K562 (cell line): ENCODE results near the gene ZNF641. TPM values are rescaled to one million over a fixed set of nuclear protein-coding genes. Genes with fewer than 3 reads are reported as not detected.

Experiments used
- ATAC-seq: fragments of 200-7000 bp; cut with Tn5 transposase; 3 replicates; pipeline ENCODE4 v1.9.1; 2020; ENCODE audit warnings: moderate library complexity
- BruUV-seq: library from RNA; stranded (reverse); fragments of 400-500 nt; replicated peaks from 2 replicates; lab custom pipeline; 2021; lab: Mats Ljungman, UMichigan
- CTCF ChIA-PET: fragments of 300-600 bp; formaldehyde crosslinking; extraction: SDS; loops from one replicate; lab custom pipeline; 2021; ENCODE audit warnings: low intra/inter-chr PET ratio; lab: Yijun Ruan, JAX
- POLR2A ChIA-PET: fragments of 300-600, 350-650 bp; sonication (Branson Sonifier 250); formaldehyde crosslinking; extraction: SDS; loops from one replicate; lab custom pipeline; 2021; ENCODE audit warnings: antibody characterized with exemption, inconsistent platforms; lab: Yijun Ruan, JAX
- DNase-seq, 4 experiments: peaks; one replicate each; pipeline versions ENCODE4 v3.0.0 to v3.0.0-alpha.2; 2011 to 2018; ENCODE audit warnings: low spot score in 3 of 4, mixed read lengths in 3 of 4; ENCODE audit errors: extremely low read depth in 1 of 4
- FAIRE-seq: peaks from 2 replicates; lab custom pipeline; 2011; peaks lifted over from hg19 to GRCh38; lab: Jason Lieb, UNC
- H2AFZ ChIP-seq: 2 replicates; pipeline ENCODE4 v1.6.0; 2011; ENCODE audit warnings: low read depth, low read length, control low read depth, inconsistent platforms
- H3K27ac ChIP-seq: fragments of 200-600 bp; 3 replicates; pipeline ENCODE4 v1.8.0; 2011; ENCODE audit warnings: low read depth, mild to moderate bottlenecking, control low read depth, inconsistent platforms, low read length, moderate library complexity, mixed read lengths; ENCODE audit errors: extremely low read depth
- H3K27me3 ChIP-seq, 2 experiments: fragments of 300-600 bp in 1 of 2; 2 replicates in 1 of 2; 3 replicates in 1 of 2; pipeline versions ENCODE4 v1.6.0 to v1.8.0; 2011; ENCODE audit warnings: inconsistent platforms in 2 of 2, low read length in 2 of 2, mild to moderate bottlenecking in 1 of 2, mixed read lengths in 1 of 2, moderate library complexity in 1 of 2; ENCODE audit not compliant: control insufficient read depth in 2 of 2, insufficient read depth in 2 of 2
- H3K36me3 ChIP-seq: fragments of 300-600 bp; 3 replicates; pipeline ENCODE4 v1.8.0; 2011; ENCODE audit warnings: mild to moderate bottlenecking, low read length, inconsistent platforms; ENCODE audit not compliant: control insufficient read depth, insufficient read depth
- H3K4me1 ChIP-seq, 2 experiments: fragments of 200-600 bp in 1 of 2; replicated peaks in 1 of 2; 2 replicates in 1 of 2; 3 replicates in 1 of 2; pipeline versions ENCODE4 v1.5.1 to v1.8.0; 2011; ENCODE audit warnings: inconsistent platforms in 2 of 2, low read length in 2 of 2, mild to moderate bottlenecking in 1 of 2, mixed read lengths in 1 of 2, moderate library complexity in 1 of 2; ENCODE audit not compliant: control insufficient read depth in 2 of 2, insufficient read depth in 2 of 2
- H3K4me2 ChIP-seq: 2 replicates; pipeline ENCODE4 v1.6.1; 2011; ENCODE audit warnings: low read length, control low read depth, inconsistent platforms, mixed read lengths; ENCODE audit not compliant: insufficient read depth
- H3K4me3 ChIP-seq: fragments of 200-600 bp; sonication (generic), shearing (Covaris generic); 2 replicates; pipeline ENCODE4 v1.5.1; 2016; ENCODE audit warnings: control low read depth, inconsistent platforms
- H3K79me2 ChIP-seq: fragments of 200-600 bp; 3 replicates; pipeline ENCODE4 v1.8.0; 2011; ENCODE audit warnings: low read length, inconsistent platforms; ENCODE audit not compliant: control insufficient read depth, insufficient read depth
- H3K9ac ChIP-seq, 2 experiments: 2 replicates each; pipeline versions ENCODE4 v1.6.0 to v1.6.1; 2011; ENCODE audit warnings: low read depth in 2 of 2, low read length in 2 of 2, control low read depth in 1 of 2, inconsistent platforms in 1 of 2, mild to moderate bottlenecking in 1 of 2, mixed read lengths in 1 of 2; ENCODE audit not compliant: insufficient read depth in 1 of 2
- H3K9me1 ChIP-seq: one replicate; pipeline ENCODE4 v1.6.0; 2011; ENCODE audit warnings: inconsistent platforms, mild to moderate bottlenecking, low read length, moderate library complexity; ENCODE audit not compliant: control insufficient read depth, insufficient read depth
- H3K9me3 ChIP-seq: replicated peaks from 2 replicates; pipeline ENCODE4 v1.5.1; 2011; ENCODE audit warnings: low read depth, low read length, inconsistent platforms; ENCODE audit not compliant: control insufficient read depth, insufficient read depth
- H4K20me1 ChIP-seq: replicated peaks from 2 replicates; pipeline ENCODE4 v1.6.1; 2011; ENCODE audit warnings: low read length, inconsistent platforms, mixed read lengths; ENCODE audit not compliant: control insufficient read depth, insufficient read depth
- ATF6 ChIP-seq: sonication (generic); formaldehyde crosslinking; IDR thresholded peaks from 2 replicates; pipeline ENCODE4 v1.4.0; 2020; ENCODE audit warnings: mild to moderate bottlenecking, missing genetic modification reagents
- ATF7 ChIP-seq: fragments of 450-650 bp; IDR thresholded peaks from 2 replicates; pipeline ENCODE4 v1.7.1; 2014; ENCODE audit warnings: mild to moderate bottlenecking, moderate library complexity
- CEBPB ChIP-seq: fragments of 450-650 bp; IDR thresholded peaks from 2 replicates; pipeline ENCODE4 v1.6.1; 2016; ENCODE audit warnings: missing genetic modification characterization, missing compliant biosample characterization
- CEBPG ChIP-seq, 3 experiments: fragments of 200-800 bp in 1 of 3; sonication (Bioruptor generic) in 1 of 3; sonication (generic) in 1 of 3; formaldehyde crosslinking in 1 of 3; IDR thresholded peaks in 2 of 3; conservative IDR thresholded peaks in 1 of 3; 2 replicates each; pipeline versions ENCODE4 v1.6.1 to v1.8.0; 2016 to 2022; ENCODE audit warnings: missing compliant biosample characterization in 2 of 3, missing genetic modification characterization in 2 of 3, mild to moderate bottlenecking in 1 of 3, missing genetic modification reagents in 1 of 3
- MCM5 ChIP-seq: fragments of 450-650 bp; IDR thresholded peaks from 2 replicates; pipeline ENCODE4 v1.6.1; 2016; ENCODE audit warnings: low read depth
- POLR2B ChIP-seq: fragments of 450-650 bp; IDR thresholded peaks from 2 replicates; pipeline ENCODE4 v1.6.1; 2018; ENCODE audit warnings: low read depth; ENCODE audit not compliant: partially characterized antibody
- TBL1XR1 ChIP-seq, 2 experiments: IDR thresholded peaks; 2 replicates each; pipeline ENCODE4 v1.6.1; 2012; ENCODE audit warnings: improper control_type of control experiment in 2 of 2, low read length in 2 of 2, mild to moderate bottlenecking in 1 of 2
- THRB ChIP-seq: fragments of 450-650 bp; formaldehyde crosslinking; conservative IDR thresholded peaks from 2 replicates; pipeline ENCODE4 v1.4.0; 2022; ENCODE audit warnings: mild to moderate bottlenecking, missing genetic modification characterization
- ZNF589 ChIP-seq: fragments of 200-800 bp; sonication (Bioruptor generic); IDR thresholded peaks from 2 replicates; pipeline ENCODE4 v1.6.1; 2016; ENCODE audit warnings: low read depth, missing genetic modification characterization, missing compliant biosample characterization
- WGBS: fragments of 100-300 bp; shearing (Covaris generic); methylation state at CpG from one replicate; pipeline ENCODE4 v1.1.6; 2016; ENCODE audit warnings: low coverage, mixed read lengths; ENCODE audit not compliant: insufficient coverage; ENCODE audit errors: missing lambda C conversion rate; 5-methylcytosine and 5-hydroxymethylcytosine counted together
- in situ Hi-C: fragments of 300-500 bp; cut with MboI; formaldehyde crosslinking; loops from 4 replicates; pipeline ENCODE4 v1.15.0; 2018; ENCODE audit warnings: inconsistent platforms, mixed read lengths
- intact Hi-C: fragments of 100-400 bp; cut with micrococcal nuclease; formaldehyde crosslinking; loops from 2 replicates; pipeline ENCODE4 v1.14.2; 2022
- polyA plus RNA-seq, 8 experiments: library from polyadenylated mRNA; depleted of rRNA in 4 of 8; stranded (reverse) in 5 of 8; unstranded in 3 of 8; fragments of >200 nt; fragmentation: Nextera tagmentation in 2 of 8; fragmentation: Illumina TruSeq in 1 of 8; extraction: Ambion mirVana in 2 of 8; extraction: Trizol in 1 of 8; gene quantifications; 2 replicates each; pipeline versions ENCODE4 v1.2.1 to v1.2.3, GENCODE V29; 2011 to 2014; ENCODE audit warnings: inconsistent platforms in 1 of 8, missing spikeins in 1 of 8
- total RNA-seq, 7 experiments: library from RNA; depleted of rRNA in 6 of 7; stranded (reverse); fragments of >200 nt in 6 of 7; fragmentation: Illumina TruSeq in 2 of 7; extraction: Trizol in 2 of 7; gene quantifications; 2 replicates each; pipeline versions ENCODE4 v1.2.1 to v1.2.3, GENCODE V29; 2011 to 2021; ENCODE audit warnings: low replicate concordance in 1 of 7

Gene ZNF641
- total and polyA plus RNA-seq, 9 of the 15 experiments (the other 6 are each of a cell fraction or from before 2014, with no cell fraction given) = 2.5 to 15.6 (median 9.2) TPM

GRCh38 chr12:48296586-48297282 is 54.0 kb downstream of the ZNF641 start (continued):
- TF ChIP-seq MCM5 (no peak), ZNF589 (CRISPR knock-in tag) (no peak), THRB (CRISPR knock-in tag) (no peak), POLR2B (peak; percentile 54), ATF6 (no peak), ATF7 (peak; percentile 57; the same call in 1 of the 2 replicates)

- 3% methylated on average over 2 of the region's 2 CpGs for WGBS
- no peak for ATAC-seq
- POLR2A ChIA-PET = no interaction called here
Observed at GRCh38 chr12:48292040-48292439, 58.7 kb downstream of the ZNF641 start.

More at GRCh38 chr12:48292040-48292439, 58.7 kb downstream of the ZNF641 start:
- Histone ChIP-seq H3K79me2 (no peaks in the 10 kb centered on the region), H3K27me3 (no peaks in the 10 kb centered on the region), H3K4me2 (no peak overlapping the region), H3K27ac (no peak overlapping the region), H3K9me1 (no peaks in the 10 kb centered on the region), H3K9ac (no peak overlapping the region), H3K36me3 (no peaks in the 10 kb centered on the region), H3K9me3 (no peaks in the 10 kb centered on the region), H3K4me1 (peaks cover 7 to 8% of the 10 kb centered on the region in 2 experiments), H2AFZ (no peak overlapping the region), H4K20me1 (no peaks in the 10 kb centered on the region), H3K4me3 (no peak overlapping the region)
- CTCF ChIA-PET = no interaction called here
- intact Hi-C loops = no loop called here
- no peak for FAIRE-seq
- DNase-seq = no peak
- in situ Hi-C loops = no loop called here
- TF ChIP-seq CEBPG (CRISPR knock-in tag; IDR thresholded peaks at IDR 0.05) (no peak), CEBPG (tag; conservative IDR thresholded peaks at IDR 0.05 in 1 of 2, IDR thresholded peaks at IDR 0.05 in 1 of 2) (peak in 1 of 2 experiments; percentile 68; a peak in 2 of 4 replicates), CEBPB (peak; percentile 19; the same call in 1 of the 2 replicates), TBL1XR1 (IDR thresholded peaks at IDR 0.05; ENCODE audit: low read length in 2 of 2) (no peak)
- BruUV-seq = no TSS peak
